ENCODE results near the gene TSSK2.

TSSK2 gene

GRCh38 chr22:19128009-19128401, 3.1 kb upstream of the TSSK2 start:
- no peak overlapping the region for H3K4me3 ChIP-seq (ENCODE audit: low read depth, low read length)
- H3K27ac ChIP-seq, result no peak overlapping the region
- H3K27me3 ChIP-seq (ENCODE audit: insufficient read depth, low read depth, severe bottlenecking), result no peaks in the 10 kb centered on the region
- H3K36me3 ChIP-seq, result peaks cover 9% of the 10 kb centered on the region; the same call in 1 of the 2 replicates
- TF ChIP-seq CTCF (IDR thresholded peaks at IDR 0.05; ENCODE audit: low read depth, low read length), result no peak
- H3K9me3 ChIP-seq (ENCODE audit: severe bottlenecking), result no peaks in the 10 kb centered on the region
- no peak for DNase-seq

GRCh38 chr22:19128946-19129727, 2.0 kb upstream of the TSSK2 start:
- no peak for TF ChIP-seq CTCF (IDR thresholded peaks at IDR 0.05; ENCODE audit: low read depth, low read length)
- Histone ChIP-seq H3K36me3 (peaks cover 20% of the 10 kb centered on the region), H3K27ac (no peak overlapping the region), H3K4me3 (ENCODE audit: low read depth, low read length) (no peak overlapping the region), H3K27me3 (ENCODE audit: insufficient read depth, low read depth, severe bottlenecking) (no peaks in the 10 kb centered on the region), H3K9me3 (ENCODE audit: severe bottlenecking) (no peaks in the 10 kb centered on the region)
- no peak for DNase-seq

- peaks cover 27% of the 10 kb centered on the region for H3K36me3 ChIP-seq
- no peaks in the 10 kb centered on the region for H3K27me3 ChIP-seq (ENCODE audit: insufficient read depth, low read depth, severe bottlenecking)
- no peak for TF ChIP-seq CTCF (IDR thresholded peaks at IDR 0.05; ENCODE audit: low read depth, low read length)
- DNase-seq, result no peak
- H3K4me3 ChIP-seq (ENCODE audit: low read depth, low read length), result no peak overlapping the region
- H3K9me3 ChIP-seq (ENCODE audit: severe bottlenecking), result no peaks in the 10 kb centered on the region
- H3K27ac ChIP-seq, result no peak overlapping the region
Observed at GRCh38 chr22:19129871-19130270, 1.2 kb upstream of the TSSK2 start.

- no peak for TF ChIP-seq CTCF (IDR thresholded peaks at IDR 0.05; ENCODE audit: low read depth, low read length)
- Histone ChIP-seq H3K36me3 (peaks cover 40% of the 10 kb centered on the region), H3K27ac (no peak overlapping the region), H3K9me3 (ENCODE audit: severe bottlenecking) (no peaks in the 10 kb centered on the region), H3K27me3 (ENCODE audit: insufficient read depth, low read depth, severe bottlenecking) (no peaks in the 10 kb centered on the region), H3K4me3 (ENCODE audit: low read depth, low read length) (no peak overlapping the region)
- no peak for DNase-seq
Observed at GRCh38 chr22:19131685-19132015, 542 bp downstream of the TSSK2 start.

GRCh38 chr22:19132153-19132552, 1.0 kb downstream of the TSSK2 start:
- DNase-seq, result no peak
- H3K9me3 ChIP-seq (ENCODE audit: severe bottlenecking), result no peaks in the 10 kb centered on the region
- no peaks in the 10 kb centered on the region for H3K27me3 ChIP-seq (ENCODE audit: insufficient read depth, low read depth, severe bottlenecking)
- H3K27ac ChIP-seq, result no peak overlapping the region
- H3K4me3 ChIP-seq (ENCODE audit: low read depth, low read length), result no peak overlapping the region
- H3K36me3 ChIP-seq, result peaks cover 45% of the 10 kb centered on the region
- TF ChIP-seq CTCF (IDR thresholded peaks at IDR 0.05; ENCODE audit: low read depth, low read length), result no peak

Data from WERI-Rb-1 (cell line).